Neural progenitor cell (in vitro differentiated cells): ENCODE data around the gene MDM4. TPM values are rescaled to one million over a fixed set of nuclear protein-coding genes. Genes with fewer than 3 reads are reported as not detected.

Source experiments
- DNase-seq: peaks from one replicate; pipeline ENCODE4 v3.0.0-alpha.2; 2016; ENCODE audit warnings: low spot score
- H2AFZ ChIP-seq: fragments of 200-600 bp; sonication (generic); replicated peaks from 2 replicates; pipeline ENCODE4 v1.6.1; 2016; ENCODE audit warnings: antibody characterized with exemption
- H3F3A ChIP-seq: fragments of 200-600 bp; sonication (generic); 2 replicates; pipeline ENCODE4 v1.6.1; 2016; ENCODE audit warnings: antibody characterized with exemption, low read depth
- H3K27ac ChIP-seq: fragments of 200-600 bp; sonication (generic); 2 replicates; pipeline ENCODE4 v1.5.1; 2016; ENCODE audit warnings: mild to moderate bottlenecking
- H3K27me3 ChIP-seq: fragments of 200-600 bp; sonication (generic); 2 replicates; pipeline ENCODE4 v1.6.1; 2016; ENCODE audit warnings: mild to moderate bottlenecking, moderate library complexity
- H3K36me3 ChIP-seq: fragments of 200-600 bp; sonication (generic); 2 replicates; pipeline ENCODE4 v1.5.1; 2016
- H3K4me1 ChIP-seq: fragments of 200-600 bp; sonication (generic); 2 replicates; pipeline ENCODE4 v1.6.1; 2016; ENCODE audit warnings: mixed run types
- H3K4me2 ChIP-seq: fragments of 200-600 bp; sonication (generic); 2 replicates; pipeline ENCODE4 v1.6.1; 2016
- H3K4me3 ChIP-seq: fragments of 200-600 bp; sonication (generic); 2 replicates; pipeline ENCODE4 v1.5.1; 2016
- H3K79me2 ChIP-seq: fragments of 200-600 bp; sonication (generic); 2 replicates; pipeline ENCODE4 v1.6.1; 2016; ENCODE audit warnings: low read depth
- H3K9ac ChIP-seq: fragments of 200-600 bp; sonication (generic); 2 replicates; pipeline ENCODE4 v1.6.1; 2016
- H3K9me3 ChIP-seq: fragments of 200-600 bp; sonication (generic); 2 replicates; pipeline ENCODE4 v1.5.1; 2016; ENCODE audit warnings: low read depth
- H4K20me1 ChIP-seq: fragments of 200-600 bp; sonication (generic); 2 replicates; pipeline ENCODE4 v1.6.1; 2016; ENCODE audit warnings: low read depth
- H3K27ac Mint-ChIP-seq: 3 replicates; pipeline ENCODE4 v1.8.0; 2021; ENCODE audit warnings: mixed read lengths
- H3K27me3 Mint-ChIP-seq: 2 replicates; pipeline ENCODE4 v1.8.0; 2022; ENCODE audit warnings: low read depth, mild to moderate bottlenecking, inconsistent platforms, moderate library complexity, mixed read lengths; ENCODE audit not compliant: insufficient read depth
- H3K36me3 Mint-ChIP-seq: 3 replicates; pipeline ENCODE4 v1.8.0; 2021; ENCODE audit warnings: mixed read lengths
- H3K4me1 Mint-ChIP-seq: 3 replicates; pipeline ENCODE4 v1.8.0; 2021; ENCODE audit warnings: mixed read lengths
- H3K4me3 Mint-ChIP-seq: 3 replicates; pipeline ENCODE4 v1.8.0; 2021; ENCODE audit warnings: mild to moderate bottlenecking, moderate library complexity, mixed read lengths
- H3K9me3 Mint-ChIP-seq: 3 replicates; pipeline ENCODE4 v1.8.0; 2020; ENCODE audit warnings: mixed read lengths
- EZH2 ChIP-seq: fragments of 200-600 bp; sonication (generic); IDR thresholded peaks from 2 replicates; pipeline ENCODE4 v1.6.1; 2017; ENCODE audit warnings: antibody characterized with exemption, mild to moderate bottlenecking, moderate library complexity
- EZH2phosphoT487 ChIP-seq: fragments of 200-600 bp; sonication (generic); IDR thresholded peaks from 2 replicates; pipeline ENCODE4 v1.6.1; 2017; ENCODE audit warnings: antibody characterized with exemption
- total RNA-seq: library from RNA; depleted of rRNA; stranded (reverse); fragments of >200 nt; gene quantifications from 2 replicates; pipeline ENCODE4 v1.2.3, GENCODE V29; 2015; ENCODE audit warnings: low replicate concordance
- TF ChIP-seq, protein P1 (sequence below): fragments of 200-600 bp; sonication (generic); IDR thresholded peaks from 2 replicates; pipeline ENCODE4 v1.5.1; 2017; ENCODE audit warnings: antibody characterized with exemption, mild to moderate bottlenecking

MDM4 gene
- total RNA-seq, 1 donor from 2014 or later: 72.9 TPM

DNA sequence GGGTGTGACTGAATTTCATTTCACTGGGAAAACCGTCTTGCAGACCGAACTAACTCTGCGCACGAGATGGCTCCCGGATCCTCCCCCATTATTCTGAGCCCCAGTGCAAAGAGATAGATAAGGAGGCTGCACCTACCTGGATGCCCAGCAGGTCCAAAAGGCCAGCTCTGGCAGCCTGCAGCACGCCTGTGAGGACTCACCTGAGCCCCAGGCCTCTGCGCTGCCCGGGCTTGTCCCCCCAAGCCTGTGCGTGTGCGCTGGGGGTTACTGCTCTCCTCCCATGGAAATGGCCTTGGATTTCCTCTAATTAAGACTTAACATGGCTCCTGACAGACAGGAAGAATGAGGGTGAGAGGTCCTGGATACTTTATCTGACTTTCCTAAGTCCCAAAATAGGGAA, 83.4 kb downstream of the MDM4 start:
- Mint-ChIP-seq H3K4me3 (no peak overlapping the region), H3K27ac (no peak overlapping the region), H3K4me1 (peaks cover 16% of the 10 kb centered on the region), H3K9me3 (peaks cover 2% of the 10 kb centered on the region), H3K36me3 (no peaks in the 10 kb centered on the region), H3K27me3 (peaks cover 13% of the 10 kb centered on the region)
- Histone ChIP-seq H3K4me2 (no peak overlapping the region), H3K4me1 (peaks cover 3% of the 10 kb centered on the region), H3K79me2 (no peaks in the 10 kb centered on the region), H4K20me1 (no peaks in the 10 kb centered on the region), H3K27me3 (no peaks in the 10 kb centered on the region), H3K27ac (no peak overlapping the region), H2AFZ (no peak overlapping the region), H3F3A (no peaks in the 10 kb centered on the region), H3K4me3 (no peak overlapping the region), H3K9me3 (no peaks in the 10 kb centered on the region), H3K9ac (no peak overlapping the region), H3K36me3 (no peaks in the 10 kb centered on the region)
- no peak for TF ChIP-seq EZH2
- no peak for TF ChIP-seq EZH2phosphoT487
- TF ChIP-seq, protein P1, sequence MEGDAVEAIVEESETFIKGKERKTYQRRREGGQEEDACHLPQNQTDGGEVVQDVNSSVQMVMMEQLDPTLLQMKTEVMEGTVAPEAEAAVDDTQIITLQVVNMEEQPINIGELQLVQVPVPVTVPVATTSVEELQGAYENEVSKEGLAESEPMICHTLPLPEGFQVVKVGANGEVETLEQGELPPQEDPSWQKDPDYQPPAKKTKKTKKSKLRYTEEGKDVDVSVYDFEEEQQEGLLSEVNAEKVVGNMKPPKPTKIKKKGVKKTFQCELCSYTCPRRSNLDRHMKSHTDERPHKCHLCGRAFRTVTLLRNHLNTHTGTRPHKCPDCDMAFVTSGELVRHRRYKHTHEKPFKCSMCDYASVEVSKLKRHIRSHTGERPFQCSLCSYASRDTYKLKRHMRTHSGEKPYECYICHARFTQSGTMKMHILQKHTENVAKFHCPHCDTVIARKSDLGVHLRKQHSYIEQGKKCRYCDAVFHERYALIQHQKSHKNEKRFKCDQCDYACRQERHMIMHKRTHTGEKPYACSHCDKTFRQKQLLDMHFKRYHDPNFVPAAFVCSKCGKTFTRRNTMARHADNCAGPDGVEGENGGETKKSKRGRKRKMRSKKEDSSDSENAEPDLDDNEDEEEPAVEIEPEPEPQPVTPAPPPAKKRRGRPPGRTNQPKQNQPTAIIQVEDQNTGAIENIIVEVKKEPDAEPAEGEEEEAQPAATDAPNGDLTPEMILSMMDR: no peak
- DNase-seq: no peak

DNA sequence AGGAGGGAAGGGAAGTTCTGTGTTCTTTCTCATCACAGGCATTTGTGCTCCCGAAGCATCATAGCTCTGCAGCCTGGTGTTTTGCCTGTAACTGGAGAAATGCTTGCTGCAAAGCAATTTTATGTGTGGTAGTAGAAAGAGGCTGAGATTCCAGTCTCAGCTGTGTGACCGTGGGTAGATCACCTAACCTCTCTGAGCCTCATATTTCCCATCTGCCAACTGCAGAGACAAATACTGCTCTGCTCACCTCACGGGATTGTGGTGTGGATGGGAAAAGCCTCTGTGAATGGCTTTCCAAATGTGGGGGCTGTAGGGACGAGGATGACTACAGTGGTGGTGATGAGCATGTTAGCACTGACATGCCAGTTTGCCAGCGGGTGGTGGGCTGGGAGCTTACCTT, 84.0 kb downstream of the MDM4 start:
- H3F3A ChIP-seq: no peaks in the 10 kb centered on the region
- Mint-ChIP-seq H3K4me3 (no peak overlapping the region), H3K4me1 (peaks cover 16% of the 10 kb centered on the region), H3K27ac (peak overlapping the region; percentile 29), H3K27me3 (peaks cover 14% of the 10 kb centered on the region), H3K9me3 (peaks cover 2% of the 10 kb centered on the region), H3K36me3 (no peaks in the 10 kb centered on the region)
- H3K27ac ChIP-seq: no peak overlapping the region
- no peaks in the 10 kb centered on the region for H3K79me2 ChIP-seq
- H3K27me3 ChIP-seq: no peaks in the 10 kb centered on the region
- H3K36me3 ChIP-seq: no peaks in the 10 kb centered on the region
- H2AFZ ChIP-seq: no peak overlapping the region
- TF ChIP-seq EZH2 (no peak), EZH2phosphoT487 (no peak)
- TF ChIP-seq, protein P1: no peak
- H4K20me1 ChIP-seq: no peaks in the 10 kb centered on the region
- DNase-seq: no peak
- no peaks in the 10 kb centered on the region for H3K9me3 ChIP-seq
- H3K4me1 ChIP-seq: peaks cover 3% of the 10 kb centered on the region
- H3K4me2 ChIP-seq: no peak overlapping the region
- no peak overlapping the region for H3K9ac ChIP-seq
- no peak overlapping the region for H3K4me3 ChIP-seq

DNA sequence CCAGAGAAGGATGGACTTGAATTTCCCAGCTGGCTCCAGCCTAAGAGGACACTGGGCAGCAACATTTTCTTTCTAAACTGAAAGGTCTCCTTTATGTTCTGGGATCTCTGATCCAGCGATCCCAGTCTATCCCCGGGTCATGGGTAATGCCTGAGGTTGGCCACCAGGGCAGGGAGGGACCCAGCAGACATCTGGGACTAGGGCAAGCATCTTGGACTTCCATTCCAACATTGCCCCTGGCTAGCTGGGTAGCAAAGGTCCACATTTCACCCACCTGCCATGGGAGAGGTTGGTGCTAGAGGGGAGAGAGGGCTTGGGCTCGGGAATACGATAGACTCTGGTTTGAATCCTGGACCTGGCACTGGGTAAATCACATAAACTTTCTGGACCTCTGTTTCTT, 84.8 kb downstream of the MDM4 start:
- H3K4me3 Mint-ChIP-seq: no peak overlapping the region
- H3K27me3 Mint-ChIP-seq: peaks cover 14% of the 10 kb centered on the region
- H3K9ac ChIP-seq: no peak overlapping the region
- H3K4me1 ChIP-seq: peaks cover 3% of the 10 kb centered on the region
- H3K36me3 Mint-ChIP-seq: no peaks in the 10 kb centered on the region
- no peaks in the 10 kb centered on the region for H3F3A ChIP-seq
- H3K36me3 ChIP-seq: no peaks in the 10 kb centered on the region
- peaks cover 16% of the 10 kb centered on the region for H3K4me1 Mint-ChIP-seq
- H3K27ac Mint-ChIP-seq: peak overlapping the region; percentile 35
- no peaks in the 10 kb centered on the region for H4K20me1 ChIP-seq
- H3K4me3 ChIP-seq: no peak overlapping the region
- no peaks in the 10 kb centered on the region for H3K9me3 ChIP-seq
- no peak overlapping the region for H3K4me2 ChIP-seq
- TF ChIP-seq, protein P1: peak; percentile 42
- TF ChIP-seq EZH2phosphoT487: no peak
- no peak for TF ChIP-seq EZH2
- no peak for DNase-seq
- no peaks in the 10 kb centered on the region for H3K79me2 ChIP-seq
- H3K27ac ChIP-seq: no peak overlapping the region
- H3K9me3 Mint-ChIP-seq: peaks cover 2% of the 10 kb centered on the region
- H2AFZ ChIP-seq: no peak overlapping the region
- no peaks in the 10 kb centered on the region for H3K27me3 ChIP-seq
